Fibroblast of skin of right biceps (primary cell): Measurements from ENCODE around the gene ZNF367.
A peak's percentile ranks its signal among the peaks of the same experiment; 100 is the strongest.

ENCODE experiments used
- DNase-seq: peaks from one replicate; pipeline ENCODE4 v3.0.0-alpha.2; 2013

Gene ZNF367

DNA sequence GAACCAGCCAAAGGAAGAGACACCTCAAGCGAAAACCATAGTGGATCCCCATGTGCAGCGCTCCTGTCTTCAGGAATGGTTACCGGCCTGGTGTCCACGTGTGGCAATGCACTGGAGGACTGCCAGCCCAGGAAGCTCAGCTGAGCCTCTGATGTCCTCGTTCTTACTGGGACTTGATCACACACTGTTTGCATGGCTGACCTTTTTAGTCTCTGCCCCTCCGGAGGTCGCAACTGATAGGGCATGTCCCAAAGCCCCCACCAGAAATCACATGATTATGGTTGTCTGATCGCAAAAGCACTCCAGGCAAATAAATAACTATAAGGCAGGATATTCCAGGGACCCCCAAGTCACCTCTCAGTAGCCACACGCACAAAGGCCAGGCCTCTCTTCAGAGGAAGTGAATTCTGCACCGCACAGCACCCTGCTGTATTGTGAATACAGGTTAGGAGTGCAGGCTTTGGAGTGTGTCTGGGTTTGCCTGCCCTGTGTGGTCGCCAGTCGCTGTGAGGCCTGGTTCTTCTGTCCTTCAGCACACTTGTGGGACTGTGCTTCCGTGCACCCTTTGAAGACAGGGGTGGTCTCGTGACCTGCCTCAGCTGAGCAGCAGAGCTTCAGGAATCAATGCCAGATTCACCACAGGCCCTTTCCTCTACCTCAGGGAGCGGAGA, 18.4 kb upstream of the ZNF367 start:
- DNase-seq: no peak

- DNase-seq: no peak
Measured at GRCh38 chr9:96436063-96436455, 17.9 kb upstream of the ZNF367 start.

DNA sequence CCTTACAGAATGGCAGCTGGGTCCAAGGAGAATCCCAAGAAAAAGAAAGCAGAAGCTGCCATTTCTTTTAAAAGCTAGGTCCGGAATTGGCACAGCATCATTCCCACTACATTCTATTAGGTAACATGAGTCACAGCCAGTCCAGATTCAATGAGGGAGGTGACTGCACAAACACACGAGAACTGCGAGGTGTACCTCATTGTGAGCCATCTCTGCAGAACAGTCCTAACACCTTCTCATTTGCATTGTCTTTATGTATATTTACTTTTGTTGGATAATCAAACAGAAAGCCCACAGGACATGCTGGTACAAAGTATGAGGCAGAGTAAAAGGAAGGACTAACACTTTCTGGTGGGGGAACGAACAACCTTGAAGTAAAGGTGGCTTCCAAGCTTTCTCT, 17.2 kb upstream of the ZNF367 start:
- DNase-seq: no peak

DNA sequence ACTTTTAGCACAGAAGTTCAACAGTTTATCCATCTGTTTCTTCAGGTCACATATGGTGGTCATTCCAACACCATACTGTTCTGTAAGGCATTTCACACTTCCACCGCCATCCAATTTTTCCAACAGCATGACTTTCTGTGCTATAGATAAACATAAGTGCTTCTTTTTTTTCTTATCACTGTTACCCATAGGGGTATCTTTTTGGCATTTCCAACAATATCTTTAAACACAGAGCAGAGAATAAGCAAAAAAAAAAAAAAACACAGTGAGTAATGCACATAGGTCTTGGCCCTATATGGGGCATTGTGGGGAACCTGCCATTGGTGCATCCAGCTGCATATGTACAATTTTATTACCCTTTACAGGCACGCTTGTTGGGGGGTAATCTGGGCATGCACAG, 12.2 kb upstream of the ZNF367 start:
- no peak for DNase-seq

DNA sequence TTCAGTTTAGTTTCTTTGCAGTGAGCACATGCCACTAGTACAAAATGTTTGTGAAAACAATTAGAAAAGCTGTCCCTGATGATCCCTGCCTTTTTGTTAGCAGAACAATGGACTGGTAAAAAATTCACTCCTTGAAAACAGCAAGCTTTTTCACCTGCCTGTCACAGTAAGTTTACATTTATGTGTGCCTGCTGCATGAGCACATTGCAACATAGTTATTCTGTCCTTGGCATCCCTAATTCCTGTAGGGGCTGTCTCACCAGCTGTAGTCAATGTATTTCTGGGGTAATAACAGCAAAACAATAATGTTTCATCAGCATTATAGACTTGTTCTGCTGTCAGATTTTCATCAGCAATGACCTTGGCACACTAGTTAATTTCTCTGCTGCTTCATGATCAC, 11.6 kb upstream of the ZNF367 start:
- no peak for DNase-seq

- DNase-seq: no peak
Measured at GRCh38 chr9:96425500-96426169, 7.5 kb upstream of the ZNF367 start.

- no peak for DNase-seq
Measured at GRCh38 chr9:96423985-96424336, 5.8 kb upstream of the ZNF367 start.

GRCh38 chr9:96423322-96423984, 5.3 kb upstream of the ZNF367 start:
- no peak for DNase-seq

DNA sequence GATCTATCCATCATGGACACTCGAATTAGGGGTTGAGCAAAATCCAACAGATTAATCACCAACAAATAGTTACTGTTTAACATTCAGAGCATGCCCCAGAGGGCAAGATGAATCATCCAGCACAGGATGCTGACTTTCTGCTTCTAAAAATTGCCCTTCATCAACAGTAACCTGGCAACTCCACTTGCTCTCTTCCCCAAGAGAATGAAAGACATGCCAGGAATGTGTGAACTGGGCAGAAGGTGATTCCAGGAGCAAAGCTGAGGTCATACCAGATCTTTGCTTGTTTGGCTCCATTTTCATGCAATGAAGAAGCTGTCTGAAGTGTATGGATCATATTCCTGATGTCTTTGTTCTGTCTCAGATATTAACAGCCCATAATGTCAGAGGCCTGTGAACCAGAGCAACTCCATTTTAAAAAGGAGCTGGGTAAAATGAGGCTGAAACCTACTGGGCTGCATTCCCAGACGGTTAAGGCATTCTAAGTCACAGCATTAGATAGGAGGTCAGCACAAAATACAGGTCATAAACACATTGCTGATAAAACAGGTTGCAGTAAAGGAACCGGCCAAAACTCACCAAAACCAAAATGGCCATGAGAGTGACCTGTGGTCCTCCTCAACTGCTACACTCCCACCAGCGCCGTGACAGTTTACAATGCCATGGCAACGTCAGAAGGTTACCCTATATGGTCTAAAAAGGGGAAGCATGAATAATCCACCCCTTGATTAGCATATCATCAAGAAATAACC, 2.5 kb upstream of the ZNF367 start:
- DNase-seq: peak; percentile 97

GRCh38 chr9:96419691-96419969, 1.5 kb upstream of the ZNF367 start:
- DNase-seq: no peak

DNA sequence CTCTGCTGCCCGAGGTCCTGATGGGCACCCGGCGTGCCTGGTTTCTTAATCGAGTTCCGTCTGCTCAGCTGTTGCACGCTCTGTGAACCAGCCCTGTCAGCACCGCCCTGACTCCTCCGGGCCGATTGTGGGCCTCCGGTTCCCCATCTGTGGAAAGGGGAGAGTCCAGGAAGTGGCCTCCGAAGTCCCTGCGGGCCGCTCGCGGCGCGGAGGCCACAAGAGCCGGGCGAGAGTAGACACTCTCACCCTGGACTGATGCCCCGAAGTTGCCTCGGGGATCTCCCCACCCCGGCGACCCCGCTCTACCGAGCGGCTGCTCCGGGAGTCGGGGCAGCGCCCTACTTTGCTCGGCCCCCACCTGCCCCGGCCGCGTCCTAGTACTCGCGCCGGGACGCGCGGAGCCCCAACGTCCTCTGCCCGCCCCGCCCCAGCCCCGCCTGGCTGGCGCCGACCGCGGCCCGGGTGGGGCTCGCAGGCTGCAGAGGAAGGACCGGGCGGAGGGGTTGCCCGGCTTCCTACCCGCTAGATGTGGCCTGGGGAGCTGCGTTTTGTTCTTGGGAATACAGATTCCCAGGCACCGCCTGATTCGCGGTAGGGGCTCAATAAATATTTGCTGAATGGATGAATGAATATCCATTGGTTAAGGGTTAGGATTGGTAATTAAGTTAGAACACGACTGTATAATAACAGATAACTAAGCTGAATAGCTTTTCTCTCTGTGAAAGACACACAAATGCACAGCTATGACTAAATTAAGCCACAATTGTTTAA, 935 bp upstream of the ZNF367 start:
- DNase-seq: peak; percentile 52

- DNase-seq: peak; percentile 3
Measured at GRCh38 chr9:96417661-96418082, 498 bp downstream of the ZNF367 start.

DNA sequence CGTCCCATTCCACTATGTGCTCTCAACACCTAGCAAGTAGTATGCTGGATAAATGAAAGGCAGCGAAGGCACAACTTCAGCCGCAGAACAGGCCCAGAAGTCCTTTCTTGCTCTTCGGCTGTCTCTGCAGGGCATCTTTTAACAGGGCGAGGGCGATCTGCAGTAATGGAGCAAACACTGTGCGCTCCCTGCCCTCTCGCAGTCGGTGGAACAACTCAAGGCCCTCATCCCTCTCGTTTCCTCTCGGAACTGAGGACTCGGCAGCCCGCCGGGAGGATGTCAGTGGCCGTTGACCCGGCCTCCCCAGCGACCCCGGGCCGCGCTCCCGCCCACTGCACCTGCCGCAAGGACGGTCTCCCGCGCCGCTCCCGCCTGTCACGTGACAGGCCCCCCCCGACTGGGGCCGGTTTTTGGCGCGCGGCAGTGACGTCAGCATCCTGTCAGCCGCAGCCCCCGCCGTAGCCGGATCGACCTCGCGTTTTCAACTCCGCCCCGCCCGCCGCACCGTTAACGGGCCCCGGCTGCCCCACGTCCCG, 1.1 kb downstream of the ZNF367 start:
- peak; percentile 83 for DNase-seq

- DNase-seq: no peak
Measured at GRCh38 chr9:96413302-96414221, 4.6 kb downstream of the ZNF367 start.

DNA sequence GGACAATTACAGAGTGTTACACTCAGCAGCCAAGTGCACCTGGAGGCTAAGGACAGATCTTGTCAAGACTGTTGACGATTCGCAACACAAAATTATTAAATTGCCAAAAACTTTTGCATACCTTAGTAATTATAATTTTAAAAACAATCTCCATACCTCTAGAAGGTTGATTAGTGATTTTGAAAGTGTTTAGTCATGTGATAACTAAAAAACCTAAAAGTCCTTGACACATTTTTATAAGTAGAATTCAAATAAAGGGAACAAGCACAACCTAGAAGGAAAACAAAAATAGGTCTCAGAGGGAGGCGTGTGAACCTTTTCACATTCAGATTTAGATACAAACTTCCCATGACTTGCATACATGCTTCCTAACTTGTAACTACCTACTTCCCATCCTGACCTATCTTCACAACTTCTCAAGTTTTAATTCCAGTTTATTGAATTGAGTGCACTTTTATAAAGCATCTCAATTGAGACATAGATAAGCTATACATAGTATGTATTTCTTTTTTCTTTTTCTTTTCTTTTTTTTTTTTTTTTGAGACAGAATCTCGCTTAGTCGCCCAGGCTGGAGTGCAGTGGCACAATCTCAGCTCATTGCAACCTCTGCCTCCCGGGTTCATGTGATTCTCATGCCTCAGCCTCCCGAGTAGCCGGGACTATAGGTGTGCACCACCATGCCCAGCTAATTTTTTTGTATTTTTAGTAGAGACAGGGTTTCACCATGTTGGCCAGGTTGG, 5.8 kb downstream of the ZNF367 start:
- DNase-seq: no peak

DNA sequence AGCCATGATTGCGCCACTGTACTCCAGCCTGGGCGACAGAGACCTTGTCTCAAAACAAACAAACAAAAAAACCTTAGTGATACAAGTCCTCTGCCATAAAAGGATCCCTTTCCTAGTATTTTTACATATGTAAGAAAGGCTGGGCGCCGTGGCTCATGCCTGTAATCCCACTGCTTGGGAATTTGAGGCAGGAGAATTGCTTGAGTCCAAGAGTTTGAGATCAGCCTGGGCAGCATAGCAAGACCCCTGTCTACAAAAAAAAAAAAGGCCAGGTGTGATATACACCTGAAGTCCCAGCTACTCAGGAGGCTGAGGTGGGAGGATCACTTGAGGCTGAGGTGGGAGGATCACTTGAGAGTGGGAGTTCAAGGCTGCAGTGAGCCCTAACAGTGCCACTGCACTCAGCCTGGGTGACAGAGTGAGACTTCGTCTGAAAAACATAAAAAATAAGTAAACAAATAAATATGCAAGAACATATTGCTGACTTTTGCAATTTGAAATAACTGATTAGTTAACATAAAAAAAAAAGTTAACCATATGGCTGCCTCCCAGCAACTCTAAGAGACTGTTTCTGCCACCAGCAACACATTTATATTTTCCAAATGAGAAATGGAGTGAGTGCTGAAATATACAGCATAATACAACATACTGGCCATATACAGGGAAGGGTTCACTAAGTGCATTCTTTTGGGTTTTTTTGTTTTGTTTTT, 6.9 kb downstream of the ZNF367 start:
- no peak for DNase-seq

- DNase-seq: no peak
Measured at GRCh38 chr9:96408409-96409280, 9.5 kb downstream of the ZNF367 start.

GRCh38 chr9:96400132-96400910, 17.8 kb downstream of the ZNF367 start:
- no peak for DNase-seq

GRCh38 chr9:96399325-96399633, 18.9 kb downstream of the ZNF367 start:
- no peak for DNase-seq
